ENCODE data around the gene LRIT3. TPM values are rescaled to one million over a fixed set of nuclear protein-coding genes. Genes with fewer than 3 reads are reported as not detected.

The LRIT3 gene
- total and polyA plus RNA-seq, 4 donors, result 0.22 to 0.81 (median 0.39) TPM

DNA sequence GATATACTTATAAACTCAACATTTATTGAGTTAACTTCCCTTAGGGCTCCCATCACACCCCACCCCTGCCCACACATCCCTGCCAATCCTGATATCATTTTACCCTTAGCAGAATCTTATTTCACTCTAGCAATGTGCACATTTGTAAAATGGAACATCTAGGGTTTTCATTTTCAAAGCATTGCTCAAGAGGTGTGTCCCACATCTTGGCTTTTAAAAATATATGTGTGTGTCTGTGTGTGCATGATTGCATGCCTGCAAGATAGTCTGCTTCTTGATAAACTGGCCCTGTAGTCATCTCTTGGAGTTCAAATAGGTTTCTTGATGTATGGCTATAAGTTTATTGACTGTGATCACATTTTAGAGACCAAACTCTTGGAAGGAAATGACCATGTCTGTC, 38.4 kb downstream of the LRIT3 start:
- Histone ChIP-seq H3K9me3 (ENCODE audit: control insufficient read depth, insufficient read depth, low read length) (no peaks in the 10 kb centered on the region), H3K27ac (ENCODE audit: low read depth, low read length) (no peak overlapping the region), H3K27me3 (ENCODE audit: control insufficient read depth, insufficient read depth, low read length) (no peaks in the 10 kb centered on the region), H3K36me3 (ENCODE audit: control insufficient read depth, insufficient read depth, low read length) (no peaks in the 10 kb centered on the region), H3K4me1 (ENCODE audit: control insufficient read depth, insufficient read depth, low read length) (no peaks in the 10 kb centered on the region), H3K4me3 (ENCODE audit: low read depth, low read length) (no peak overlapping the region)
- no peak for DNase-seq (ENCODE audit: low read depth in 4 of 6, low spot score in 6 of 6)

- Histone ChIP-seq H3K4me3 (ENCODE audit: low read depth, low read length) (no peak overlapping the region), H3K27ac (ENCODE audit: low read depth, low read length) (no peak overlapping the region), H3K4me1 (ENCODE audit: control insufficient read depth, insufficient read depth, low read length) (no peaks in the 10 kb centered on the region), H3K9me3 (ENCODE audit: control insufficient read depth, insufficient read depth, low read length) (no peaks in the 10 kb centered on the region), H3K36me3 (ENCODE audit: control insufficient read depth, insufficient read depth, low read length) (no peaks in the 10 kb centered on the region), H3K27me3 (ENCODE audit: control insufficient read depth, insufficient read depth, low read length) (no peaks in the 10 kb centered on the region)
- WGBS (ENCODE audit: insufficient coverage), result 67% methylated on average over 3 of the region's 6 CpGs
- no peak for DNase-seq (ENCODE audit: low read depth in 4 of 6, low spot score in 6 of 6)
These were observed 39.2 kb downstream of the LRIT3 start for GRCh38 chr4:109887071-109887470.

- no peak overlapping the region for H3K27ac ChIP-seq (ENCODE audit: low read depth, low read length)
- no peak overlapping the region for H3K4me3 ChIP-seq (ENCODE audit: low read depth, low read length)
- no peak for DNase-seq (ENCODE audit: low read depth in 4 of 6, low spot score in 6 of 6)
- no peaks in the 10 kb centered on the region for H3K4me1 ChIP-seq (ENCODE audit: control insufficient read depth, insufficient read depth, low read length)
- no peaks in the 10 kb centered on the region for H3K9me3 ChIP-seq (ENCODE audit: control insufficient read depth, insufficient read depth, low read length)
- H3K36me3 ChIP-seq (ENCODE audit: control insufficient read depth, insufficient read depth, low read length), result no peaks in the 10 kb centered on the region
- no peaks in the 10 kb centered on the region for H3K27me3 ChIP-seq (ENCODE audit: control insufficient read depth, insufficient read depth, low read length)
These were observed 42.2 kb downstream of the LRIT3 start for GRCh38 chr4:109890076-109890475.

- Histone ChIP-seq H3K4me3 (ENCODE audit: low read depth, low read length) (no peak overlapping the region), H3K27me3 (ENCODE audit: control insufficient read depth, insufficient read depth, low read length) (no peaks in the 10 kb centered on the region), H3K9me3 (ENCODE audit: control insufficient read depth, insufficient read depth, low read length) (no peaks in the 10 kb centered on the region), H3K36me3 (ENCODE audit: control insufficient read depth, insufficient read depth, low read length) (no peaks in the 10 kb centered on the region), H3K27ac (ENCODE audit: low read depth, low read length) (no peak overlapping the region), H3K4me1 (ENCODE audit: control insufficient read depth, insufficient read depth, low read length) (no peaks in the 10 kb centered on the region)
- no peak for DNase-seq (ENCODE audit: low read depth in 4 of 6, low spot score in 6 of 6)
- 92% methylated on average over 4 of the region's 8 CpGs for whole genome bisulfite sequencing (ENCODE audit: insufficient coverage)
These were observed 54.8 kb downstream of the LRIT3 start for GRCh38 chr4:109902559-109903251.

DNA sequence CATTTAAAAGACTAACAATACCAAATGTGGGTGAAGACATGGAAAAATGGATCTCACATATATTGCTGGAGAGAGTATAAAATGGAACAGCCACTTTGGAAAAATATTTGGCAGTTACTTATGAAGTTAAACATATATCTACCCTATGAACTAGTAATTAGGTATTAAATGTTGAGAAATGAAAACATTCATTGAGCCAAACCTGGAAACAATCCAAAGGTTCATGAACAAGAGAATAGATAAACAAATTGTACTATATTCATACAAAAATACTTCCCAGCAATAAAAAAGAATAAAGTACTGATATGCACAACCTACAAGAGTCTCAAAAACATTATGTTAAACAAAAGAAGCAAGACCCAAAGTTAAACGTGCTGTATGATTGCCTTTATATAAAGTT, 60.8 kb downstream of the LRIT3 start:
- Histone ChIP-seq H3K36me3 (ENCODE audit: control insufficient read depth, insufficient read depth, low read length) (no peaks in the 10 kb centered on the region), H3K9me3 (ENCODE audit: control insufficient read depth, insufficient read depth, low read length) (no peaks in the 10 kb centered on the region), H3K4me1 (ENCODE audit: control insufficient read depth, insufficient read depth, low read length) (peaks cover 3% of the 10 kb centered on the region), H3K4me3 (ENCODE audit: low read depth, low read length) (no peak overlapping the region), H3K27me3 (ENCODE audit: control insufficient read depth, insufficient read depth, low read length) (no peaks in the 10 kb centered on the region), H3K27ac (ENCODE audit: low read depth, low read length) (no peak overlapping the region)
- no peak for DNase-seq (ENCODE audit: low read depth in 4 of 6, low spot score in 6 of 6)
- no CpG with 5 or more reads among the region's 1 CpG for WGBS (ENCODE audit: insufficient coverage)

- H3K4me3 ChIP-seq (ENCODE audit: low read depth, low read length), result no peak overlapping the region
- DNase-seq (ENCODE audit: low read depth in 4 of 6, low spot score in 6 of 6), result no peak
- WGBS (ENCODE audit: insufficient coverage), result no CpG with 5 or more reads among the region's 2 CpGs
- no peaks in the 10 kb centered on the region for H3K36me3 ChIP-seq (ENCODE audit: control insufficient read depth, insufficient read depth, low read length)
- no peak overlapping the region for H3K27ac ChIP-seq (ENCODE audit: low read depth, low read length)
- H3K27me3 ChIP-seq (ENCODE audit: control insufficient read depth, insufficient read depth, low read length), result no peaks in the 10 kb centered on the region
- H3K9me3 ChIP-seq (ENCODE audit: control insufficient read depth, insufficient read depth, low read length), result no peaks in the 10 kb centered on the region
- H3K4me1 ChIP-seq (ENCODE audit: control insufficient read depth, insufficient read depth, low read length), result peaks cover 3% of the 10 kb centered on the region
These were observed 62.3 kb downstream of the LRIT3 start for GRCh38 chr4:109910256-109910655.

DNA sequence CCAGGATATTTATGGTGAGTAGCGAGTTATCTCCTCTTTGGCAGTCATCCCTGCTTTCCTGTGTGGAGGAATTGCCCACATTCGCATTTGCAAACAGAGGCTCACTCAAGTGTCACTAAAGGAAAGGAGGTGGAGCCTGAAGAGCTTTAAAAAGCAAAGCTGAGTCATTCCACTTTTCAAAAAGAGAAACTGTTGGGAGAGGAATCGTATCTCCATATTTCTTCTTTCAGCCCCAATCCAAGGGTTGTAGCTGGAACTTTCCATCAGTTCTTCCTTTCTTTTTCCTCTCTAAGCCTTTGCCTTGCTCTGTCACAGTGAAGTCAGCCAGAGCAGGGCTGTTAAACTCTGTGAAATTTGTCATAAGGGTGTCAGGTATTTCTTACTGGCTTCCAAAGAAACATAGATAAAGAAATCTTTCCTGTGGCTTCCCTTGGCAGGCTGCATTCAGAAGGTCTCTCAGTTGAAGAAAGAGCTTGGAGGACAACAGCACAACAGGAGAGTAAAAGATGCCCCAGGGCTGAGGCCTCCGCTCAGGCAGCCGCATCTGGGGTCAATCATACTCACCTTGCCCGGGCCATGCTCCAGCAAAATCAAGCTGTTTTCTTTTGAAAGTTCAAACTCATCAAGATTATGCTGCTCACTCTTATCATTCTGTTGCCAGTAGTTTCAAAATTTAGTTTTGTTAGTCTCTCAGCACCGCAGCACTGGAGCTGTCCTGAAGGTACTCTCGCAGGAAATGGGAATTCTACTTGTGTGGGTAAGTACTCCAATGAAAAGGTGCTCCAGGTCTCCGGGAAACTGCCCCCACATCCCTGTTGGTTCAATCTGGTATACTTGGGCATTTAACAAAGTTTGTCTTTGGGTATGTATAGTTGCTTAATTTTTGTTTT, 65.0 kb downstream of the LRIT3 start, which contains the start of gene EGF:
TSS of gene EGF (plus strand) at position 178 of the 890 bp plus-strand sequence. CDS start at position 631, 453 bp downstream.
- Histone ChIP-seq H3K9me3 (ENCODE audit: control insufficient read depth, insufficient read depth, low read length) (no peaks in the 10 kb centered on the region), H3K4me1 (ENCODE audit: control insufficient read depth, insufficient read depth, low read length) (peaks cover 3% of the 10 kb centered on the region), H3K27me3 (ENCODE audit: control insufficient read depth, insufficient read depth, low read length) (no peaks in the 10 kb centered on the region), H3K4me3 (ENCODE audit: low read depth, low read length) (no peak within 1 kb of the TSS), H3K27ac (ENCODE audit: low read depth, low read length) (no peak within 1 kb of the TSS), H3K36me3 (ENCODE audit: control insufficient read depth, insufficient read depth, low read length) (no peaks in the 10 kb centered on the region)
- DNase-seq (ENCODE audit: low read depth in 4 of 6, low spot score in 6 of 6), result peak in 2 of 6 donors; percentile 40 to 70
- WGBS (ENCODE audit: insufficient coverage), result 71% methylated on average over 4 of the region's 9 CpGs

DNA sequence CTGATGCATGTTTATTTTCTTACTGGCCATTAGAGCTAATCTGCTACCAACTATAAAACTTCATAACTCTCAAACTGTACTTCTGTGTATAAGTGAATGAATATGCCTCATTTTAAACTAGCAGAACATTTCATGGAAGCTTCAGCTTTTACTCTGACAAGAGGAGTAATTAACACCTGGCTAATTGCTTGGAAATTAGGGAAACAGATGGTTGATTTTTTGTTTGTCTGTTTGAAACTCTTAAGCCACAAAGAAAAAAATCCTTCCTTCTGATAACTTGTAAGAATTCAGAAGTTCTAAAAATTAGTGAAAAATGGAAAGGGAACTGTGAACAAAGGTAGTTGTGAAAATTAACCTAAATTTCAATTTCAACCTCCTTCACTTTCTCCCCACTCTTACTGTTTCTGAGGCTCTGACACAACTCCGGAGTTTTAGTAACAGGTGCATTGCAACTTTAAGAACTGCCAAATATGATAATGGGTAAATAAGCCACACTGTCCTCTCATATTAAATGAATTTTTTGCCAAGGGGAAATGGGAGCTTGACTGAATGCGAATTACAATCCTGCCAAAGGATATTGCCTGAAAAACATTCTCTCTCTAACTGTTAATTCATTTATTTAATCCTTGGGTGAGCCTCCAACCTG, 65.8 kb downstream of the LRIT3 start:
- no peaks in the 10 kb centered on the region for H3K36me3 ChIP-seq (ENCODE audit: control insufficient read depth, insufficient read depth, low read length)
- no CpG with 5 or more reads among the region's 2 CpGs for WGBS (ENCODE audit: insufficient coverage)
- H3K4me1 ChIP-seq (ENCODE audit: control insufficient read depth, insufficient read depth, low read length), result peaks cover 3% of the 10 kb centered on the region
- no peaks in the 10 kb centered on the region for H3K27me3 ChIP-seq (ENCODE audit: control insufficient read depth, insufficient read depth, low read length)
- DNase-seq (ENCODE audit: low read depth in 4 of 6, low spot score in 6 of 6), result peak in 2 of 6 donors; percentile 29 to 68
- no peaks in the 10 kb centered on the region for H3K9me3 ChIP-seq (ENCODE audit: control insufficient read depth, insufficient read depth, low read length)
- H3K27ac ChIP-seq (ENCODE audit: low read depth, low read length), result no peak overlapping the region
- no peak overlapping the region for H3K4me3 ChIP-seq (ENCODE audit: low read depth, low read length)

DNA sequence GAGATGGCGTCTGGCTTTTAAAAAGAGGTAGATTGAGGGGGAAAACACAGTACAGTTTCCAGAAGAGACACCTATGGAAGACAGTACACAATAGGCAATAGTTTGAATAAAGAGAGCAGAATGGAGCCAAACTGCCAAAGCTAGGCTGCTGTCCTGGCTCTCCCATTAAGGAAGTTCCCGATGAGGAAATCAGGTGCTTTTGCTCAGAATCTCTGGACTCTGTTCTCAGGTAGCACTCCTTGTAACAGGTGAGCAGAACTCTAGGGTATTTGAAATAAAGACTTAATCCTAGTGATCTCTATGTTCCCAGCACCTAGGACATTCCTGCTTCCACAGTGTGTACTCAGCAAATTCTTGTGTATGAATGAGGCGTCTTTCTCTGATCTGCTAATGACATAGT, 66.4 kb downstream of the LRIT3 start:
- H3K4me3 ChIP-seq (ENCODE audit: low read depth, low read length), result no peak overlapping the region
- no peaks in the 10 kb centered on the region for H3K9me3 ChIP-seq (ENCODE audit: control insufficient read depth, insufficient read depth, low read length)
- no peak for DNase-seq (ENCODE audit: low read depth in 4 of 6, low spot score in 6 of 6)
- no peaks in the 10 kb centered on the region for H3K36me3 ChIP-seq (ENCODE audit: control insufficient read depth, insufficient read depth, low read length)
- H3K27ac ChIP-seq (ENCODE audit: low read depth, low read length), result no peak overlapping the region
- no peaks in the 10 kb centered on the region for H3K27me3 ChIP-seq (ENCODE audit: control insufficient read depth, insufficient read depth, low read length)
- WGBS (ENCODE audit: insufficient coverage), result 72% methylated on average over 2 of the region's 3 CpGs
- peaks cover 3% of the 10 kb centered on the region for H3K4me1 ChIP-seq (ENCODE audit: control insufficient read depth, insufficient read depth, low read length)

All from spinal cord (tissue), 10 donors.